ENCODE data around the gene ALDH1A3.

DNA sequence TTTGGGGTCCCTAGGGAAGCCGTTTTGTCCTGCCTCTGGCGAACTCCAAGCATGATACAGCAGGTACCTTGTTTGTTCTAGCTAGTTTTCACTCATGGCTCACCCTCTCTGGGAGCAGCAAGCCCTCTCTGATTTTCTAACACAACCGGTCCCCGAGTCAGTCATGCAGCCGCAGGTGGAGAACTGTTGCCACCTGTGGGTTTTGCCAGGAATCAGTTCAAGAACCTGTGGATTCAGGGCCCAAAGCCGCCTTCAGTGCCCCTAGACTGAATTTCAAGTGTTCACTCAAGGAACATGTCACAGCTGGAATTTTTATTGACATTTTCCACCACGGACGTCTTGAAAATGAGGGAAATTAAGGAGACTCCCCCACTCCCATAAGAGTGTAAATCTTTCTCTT, 26.2 kb downstream of the ALDH1A3 start:
- TF ChIP-seq, protein P1, sequence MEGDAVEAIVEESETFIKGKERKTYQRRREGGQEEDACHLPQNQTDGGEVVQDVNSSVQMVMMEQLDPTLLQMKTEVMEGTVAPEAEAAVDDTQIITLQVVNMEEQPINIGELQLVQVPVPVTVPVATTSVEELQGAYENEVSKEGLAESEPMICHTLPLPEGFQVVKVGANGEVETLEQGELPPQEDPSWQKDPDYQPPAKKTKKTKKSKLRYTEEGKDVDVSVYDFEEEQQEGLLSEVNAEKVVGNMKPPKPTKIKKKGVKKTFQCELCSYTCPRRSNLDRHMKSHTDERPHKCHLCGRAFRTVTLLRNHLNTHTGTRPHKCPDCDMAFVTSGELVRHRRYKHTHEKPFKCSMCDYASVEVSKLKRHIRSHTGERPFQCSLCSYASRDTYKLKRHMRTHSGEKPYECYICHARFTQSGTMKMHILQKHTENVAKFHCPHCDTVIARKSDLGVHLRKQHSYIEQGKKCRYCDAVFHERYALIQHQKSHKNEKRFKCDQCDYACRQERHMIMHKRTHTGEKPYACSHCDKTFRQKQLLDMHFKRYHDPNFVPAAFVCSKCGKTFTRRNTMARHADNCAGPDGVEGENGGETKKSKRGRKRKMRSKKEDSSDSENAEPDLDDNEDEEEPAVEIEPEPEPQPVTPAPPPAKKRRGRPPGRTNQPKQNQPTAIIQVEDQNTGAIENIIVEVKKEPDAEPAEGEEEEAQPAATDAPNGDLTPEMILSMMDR (IDR thresholded peaks at IDR 0.05), result no peak
- TF ChIP-seq EP300 (IDR thresholded peaks at IDR 0.05; ENCODE audit: low read depth) (no peak), POLR2A (IDR thresholded peaks at IDR 0.05) (no peak), POLR2AphosphoS5 (IDR thresholded peaks at IDR 0.05) (no peak)
